Activated CD8-positive, alpha-beta T cell treated with anti-CD3 and anti-CD28 coated beads, Interleukin-2, amount 10 ng/mL, durations not matched to agents 7 days and 5 days (primary cell): ENCODE results near the gene BMP6. TPM values are rescaled to one million over a fixed set of nuclear protein-coding genes. Genes with fewer than 3 reads are reported as not detected.

Source experiments
- ATAC-seq: fragments of 150-1000 bp; cut with Tn5 transposase; one replicate; pipeline ENCODE4 v1.10.0; 2021; ENCODE audit warnings: moderate library complexity
- CTCF ChIA-PET: fragments of 350-600 bp; sonication (Branson Sonifier 250); formaldehyde crosslinking; loops from one replicate; lab custom pipeline; 2021; ENCODE audit warnings: antibody characterized with exemption; lab: Charles Lee
- POLR2A ChIA-PET: fragments of 350-600 bp; sonication (Branson Sonifier 250); formaldehyde crosslinking; loops from one replicate; lab custom pipeline; 2021; ENCODE audit warnings: antibody characterized with exemption; lab: Charles Lee
- DNase-seq: peaks from one replicate; pipeline ENCODE4 v3.0.0-alpha.2; 2020
- H3K27ac Mint-ChIP-seq: one replicate; pipeline ENCODE4 v1.8.0; 2021; ENCODE audit warnings: mild to moderate bottlenecking, mixed read lengths
- H3K27me3 Mint-ChIP-seq: one replicate; pipeline ENCODE4 v1.8.0; 2021; ENCODE audit warnings: low read depth, mixed read lengths
- H3K36me3 Mint-ChIP-seq: one replicate; pipeline ENCODE4 v1.8.0; 2021; ENCODE audit warnings: low read depth, mixed read lengths
- H3K4me1 Mint-ChIP-seq: one replicate; pipeline ENCODE4 v1.8.0; 2021; ENCODE audit warnings: low read depth, mixed read lengths
- H3K4me3 Mint-ChIP-seq: one replicate; pipeline ENCODE4 v1.8.0; 2021; ENCODE audit warnings: mild to moderate bottlenecking, mixed read lengths
- H3K9me3 Mint-ChIP-seq: one replicate; pipeline ENCODE4 v1.8.0; 2022; ENCODE audit warnings: mixed read lengths; ENCODE audit not compliant: insufficient read depth
- total RNA-seq, 2 experiments: library from RNA; stranded (reverse); gene quantifications; one replicate each; pipeline ENCODE4 v1.2.3, GENCODE V29; 2021

Gene BMP6
- total RNA-seq, 2 experiments from 2014 or later, result not detected

DNA sequence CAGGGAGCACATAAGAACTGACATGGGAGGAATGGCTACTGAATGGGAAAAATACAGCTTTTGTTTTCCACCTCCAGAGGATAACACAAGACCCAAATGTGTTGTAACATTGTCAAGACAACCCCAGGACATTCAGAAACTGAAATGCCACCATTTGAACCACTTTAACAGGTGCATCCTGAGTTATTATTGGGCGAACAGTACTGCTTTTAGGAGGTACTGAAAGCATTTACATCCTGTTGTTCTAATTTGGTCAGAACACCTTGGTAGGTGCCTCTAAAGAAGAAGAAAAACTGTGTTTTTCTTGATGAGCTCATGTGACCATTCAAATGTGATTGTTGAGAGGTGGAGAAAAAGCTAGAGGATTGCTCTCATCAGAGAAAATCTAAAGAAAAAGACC lies 191.1 kb downstream of the BMP6 start:
- Mint-ChIP-seq H3K27me3 (peaks cover 2% of the 10 kb centered on the region), H3K27ac (no peak overlapping the region), H3K9me3 (no peaks in the 10 kb centered on the region), H3K4me3 (no peak overlapping the region), H3K4me1 (no peaks in the 10 kb centered on the region), H3K36me3 (no peaks in the 10 kb centered on the region)
- ATAC-seq (no peak), DNase-seq (no peak)
- POLR2A ChIA-PET, result interaction anchor here (0.7 kb wide), 1 partner anchor 39 kb away, joined by 5 read pairs; no protein-coding TSS in a partner anchor
- CTCF ChIA-PET, result no interaction called here

DNA sequence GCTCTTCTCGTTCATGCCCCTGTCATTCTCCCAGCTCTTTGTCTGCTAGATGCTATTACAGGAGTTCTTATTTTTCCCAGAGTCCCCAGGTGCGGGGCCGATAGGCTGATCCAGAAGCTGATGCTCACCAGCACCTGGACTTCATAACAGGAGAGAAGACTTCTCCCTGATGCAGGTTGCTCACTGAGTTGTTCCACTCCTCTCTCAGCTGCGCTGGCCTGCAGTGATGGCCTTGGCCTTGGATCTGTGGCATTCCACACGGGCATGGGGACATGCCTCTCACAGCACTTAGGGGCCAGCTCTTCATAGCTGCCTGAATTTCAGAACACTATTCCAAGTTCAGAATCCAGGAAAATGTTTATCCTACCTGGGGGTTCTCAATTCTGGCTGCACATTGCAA lies 191.8 kb downstream of the BMP6 start:
- CTCF ChIA-PET, result no interaction called here
- Mint-ChIP-seq H3K4me1 (no peaks in the 10 kb centered on the region), H3K4me3 (no peak overlapping the region), H3K36me3 (no peaks in the 10 kb centered on the region), H3K9me3 (no peaks in the 10 kb centered on the region), H3K27me3 (peaks cover 2% of the 10 kb centered on the region), H3K27ac (no peak overlapping the region)
- POLR2A ChIA-PET, result no interaction called here
- DNase-seq, result no peak
- ATAC-seq, result no peak

DNA sequence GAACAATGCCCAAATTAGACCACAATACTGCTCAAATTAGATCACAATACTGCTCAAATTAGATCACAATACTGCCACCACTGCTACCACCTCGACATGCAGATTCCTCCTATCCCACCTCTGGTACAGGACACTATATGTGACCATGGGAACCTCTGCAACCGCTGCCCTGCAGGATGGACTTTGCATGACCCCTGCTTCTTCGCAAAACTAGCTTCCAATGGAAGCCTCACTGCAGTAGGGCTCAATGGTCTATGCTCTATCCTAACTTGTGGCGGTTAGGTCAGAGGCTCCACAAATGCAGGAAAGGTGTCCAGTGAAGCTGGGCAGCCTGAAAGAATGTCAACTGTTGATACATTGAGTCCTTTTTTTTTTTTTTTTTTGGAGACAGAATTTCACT lies 192.5 kb downstream of the BMP6 start:
- no peak overlapping the region for H3K27ac Mint-ChIP-seq
- H3K4me1 Mint-ChIP-seq, result no peaks in the 10 kb centered on the region
- H3K36me3 Mint-ChIP-seq, result no peaks in the 10 kb centered on the region
- ChIA-PET CTCF (no interaction called here), POLR2A (no interaction called here)
- no peaks in the 10 kb centered on the region for H3K9me3 Mint-ChIP-seq
- ATAC-seq, result no peak
- H3K4me3 Mint-ChIP-seq, result no peak overlapping the region
- DNase-seq, result no peak
- peaks cover 2% of the 10 kb centered on the region for H3K27me3 Mint-ChIP-seq

GRCh38 chr6:7919871-7920270 lies 194.0 kb downstream of the BMP6 start:
- H3K27me3 Mint-ChIP-seq, result peaks cover 7% of the 10 kb centered on the region
- H3K9me3 Mint-ChIP-seq, result no peaks in the 10 kb centered on the region
- ChIA-PET POLR2A (no interaction called here), CTCF (no interaction called here)
- H3K36me3 Mint-ChIP-seq, result no peaks in the 10 kb centered on the region
- H3K27ac Mint-ChIP-seq, result no peak overlapping the region
- no peak overlapping the region for H3K4me3 Mint-ChIP-seq
- H3K4me1 Mint-ChIP-seq, result no peaks in the 10 kb centered on the region
- no peak for ATAC-seq
- no peak for DNase-seq

DNA sequence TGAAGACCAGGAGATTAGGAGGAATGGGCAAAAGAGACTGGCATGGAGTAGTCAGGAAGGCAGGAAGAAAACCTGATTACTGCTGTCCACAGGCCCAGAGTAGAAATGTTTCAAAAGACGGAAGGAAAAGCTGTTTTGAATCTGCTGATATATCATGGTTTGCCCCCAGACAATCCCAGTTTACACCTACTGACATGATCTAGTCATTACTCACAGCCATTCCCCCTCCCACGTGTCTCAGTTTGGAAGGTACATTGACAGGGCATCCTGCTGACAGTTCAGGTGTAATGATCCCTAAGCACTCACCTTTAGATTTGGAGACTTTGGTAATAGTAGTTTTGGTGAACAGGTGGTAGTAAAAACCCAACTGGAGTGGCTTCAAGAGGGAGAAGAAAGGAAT lies 194.5 kb downstream of the BMP6 start:
- Mint-ChIP-seq H3K36me3 (no peaks in the 10 kb centered on the region), H3K27ac (no peak overlapping the region), H3K4me3 (no peak overlapping the region), H3K4me1 (no peaks in the 10 kb centered on the region), H3K9me3 (no peaks in the 10 kb centered on the region), H3K27me3 (peaks cover 7% of the 10 kb centered on the region)
- DNase-seq, result no peak
- CTCF ChIA-PET, result no interaction called here
- ATAC-seq, result no peak
- POLR2A ChIA-PET, result no interaction called here

DNA sequence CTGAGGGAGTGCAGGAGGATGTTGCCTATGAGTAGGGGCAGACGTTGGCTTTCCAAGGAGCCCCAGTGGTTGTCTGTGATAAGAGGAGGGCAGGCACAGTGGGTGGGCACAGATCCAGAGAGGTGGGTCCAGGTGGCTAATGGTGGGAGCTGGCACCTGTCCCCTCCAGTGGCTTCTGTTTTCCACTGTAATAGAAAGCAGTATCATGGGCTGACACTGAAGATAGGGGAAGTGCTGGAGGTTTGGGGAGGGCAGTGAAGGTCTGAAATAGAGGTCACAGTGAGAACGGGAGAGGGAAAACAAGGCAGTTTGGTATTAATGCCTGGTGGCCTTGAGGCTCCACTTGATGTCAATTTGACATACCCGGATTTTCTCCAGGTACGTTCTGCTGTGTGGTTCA lies 195.1 kb downstream of the BMP6 start:
- Mint-ChIP-seq H3K27me3 (peaks cover 7% of the 10 kb centered on the region), H3K4me1 (no peaks in the 10 kb centered on the region), H3K36me3 (no peaks in the 10 kb centered on the region), H3K9me3 (no peaks in the 10 kb centered on the region), H3K4me3 (no peak overlapping the region), H3K27ac (no peak overlapping the region)
- CTCF ChIA-PET, result no interaction called here
- POLR2A ChIA-PET, result no interaction called here
- ATAC-seq, result no peak
- DNase-seq, result no peak

DNA sequence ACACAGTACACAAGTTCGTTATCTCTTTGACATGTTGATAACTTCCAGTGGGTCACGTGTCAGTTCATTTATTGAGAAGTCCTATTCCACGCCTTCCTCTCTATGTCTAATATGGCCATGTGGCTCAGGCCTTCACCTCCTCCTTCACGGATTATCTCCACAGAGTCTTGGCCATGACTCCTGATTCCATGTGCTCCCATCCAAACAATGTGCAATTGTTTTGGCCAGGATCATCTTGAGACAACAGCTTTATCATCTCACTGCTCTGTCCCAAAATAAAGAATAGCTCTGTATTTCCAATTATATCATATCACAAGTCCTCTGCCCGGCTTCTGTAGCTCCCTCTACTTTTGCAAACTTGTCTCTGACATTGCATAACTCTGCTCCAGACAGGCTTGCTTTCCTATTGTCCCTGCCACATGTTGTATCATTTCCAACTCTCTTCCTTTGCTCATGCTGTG lies 195.8 kb downstream of the BMP6 start:
- Mint-ChIP-seq H3K27ac (no peak overlapping the region), H3K4me3 (no peak overlapping the region), H3K4me1 (no peaks in the 10 kb centered on the region), H3K9me3 (no peaks in the 10 kb centered on the region), H3K27me3 (peaks cover 7% of the 10 kb centered on the region), H3K36me3 (no peaks in the 10 kb centered on the region)
- POLR2A ChIA-PET, result no interaction called here
- CTCF ChIA-PET, result no interaction called here
- no peak for DNase-seq
- no peak for ATAC-seq

DNA sequence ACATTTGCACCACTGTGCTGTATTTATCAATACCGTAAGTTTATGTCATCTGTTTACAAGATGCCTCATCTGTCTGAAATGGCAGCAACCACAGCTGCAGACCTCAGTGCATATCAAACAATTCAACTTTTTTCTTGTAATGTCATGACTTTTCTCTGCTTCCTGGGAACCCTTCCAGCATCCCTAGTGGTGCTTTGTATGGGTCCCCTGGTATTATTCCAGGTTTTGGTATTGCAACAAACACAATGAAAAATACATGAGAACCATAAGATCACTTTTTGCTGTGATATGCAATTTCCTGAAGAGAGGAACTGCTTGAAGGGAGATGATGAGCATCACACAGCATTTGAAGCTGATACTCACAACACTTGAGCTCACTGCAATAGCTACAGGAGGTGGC lies 196.7 kb downstream of the BMP6 start:
- ATAC-seq (no peak), DNase-seq (no peak)
- no peak overlapping the region for H3K27ac Mint-ChIP-seq
- ChIA-PET POLR2A (no interaction called here), CTCF (no interaction called here)
- H3K4me3 Mint-ChIP-seq, result no peak overlapping the region
- H3K27me3 Mint-ChIP-seq, result peaks cover 6% of the 10 kb centered on the region
- no peaks in the 10 kb centered on the region for H3K9me3 Mint-ChIP-seq
- H3K4me1 Mint-ChIP-seq, result no peaks in the 10 kb centered on the region
- no peaks in the 10 kb centered on the region for H3K36me3 Mint-ChIP-seq

- Mint-ChIP-seq H3K36me3 (no peaks in the 10 kb centered on the region), H3K9me3 (no peaks in the 10 kb centered on the region), H3K27ac (no peak overlapping the region), H3K4me3 (no peak overlapping the region), H3K4me1 (no peaks in the 10 kb centered on the region), H3K27me3 (peaks cover 14% of the 10 kb centered on the region)
- ChIA-PET POLR2A (no interaction called here), CTCF (no interaction called here)
- no peak for DNase-seq
- ATAC-seq, result no peak
These were observed 199.0 kb downstream of the BMP6 start for GRCh38 chr6:7924867-7925266.

Other genes with a start within 250 kb of the BMP6 start
- gene DSP, start 184.4 kb upstream of the BMP6 start, total RNA-seq, result under 1 TPM; 0.08 to 0.13 TPM
- 10 to 100 TPM; 16.5 to 19.7 TPM for gene SNRNP48, start 135.9 kb upstream of the BMP6 start, total RNA-seq
- 10 to 100 TPM; 35.0 to 36.9 TPM for gene TXNDC5, start 184.7 kb downstream of the BMP6 start, total RNA-seq